D721Med (cell line): ENCODE results near the gene HDAC2.
"Not testable (repeated sequence)": the region's sequence is repeated elsewhere in the genome, so short reads cannot be mapped to it uniquely, and the experiment has no call there.

Source experiments
- DNase-seq: peaks from one replicate; pipeline ENCODE4 v3.0.0; 2011; ENCODE audit warnings: low spot score; ENCODE audit not compliant: insufficient read length
- FAIRE-seq: peaks from 2 replicates; lab custom pipeline; 2011; peaks lifted over from hg19 to GRCh38; lab: Jason Lieb, UNC
- CTCF ChIP-seq: IDR thresholded peaks from 2 replicates; pipeline ENCODE4 v1.5.1; 2012; ENCODE audit warnings: mild to moderate bottlenecking, control low read depth; ENCODE audit not compliant: insufficient read depth; ENCODE audit errors: missing control alignments

HDAC2 gene

GRCh38 chr6:113930183-113930582 is 40.8 kb downstream of the HDAC2 start:
- FAIRE-seq: no peak
- TF ChIP-seq CTCF: no peak

DNA sequence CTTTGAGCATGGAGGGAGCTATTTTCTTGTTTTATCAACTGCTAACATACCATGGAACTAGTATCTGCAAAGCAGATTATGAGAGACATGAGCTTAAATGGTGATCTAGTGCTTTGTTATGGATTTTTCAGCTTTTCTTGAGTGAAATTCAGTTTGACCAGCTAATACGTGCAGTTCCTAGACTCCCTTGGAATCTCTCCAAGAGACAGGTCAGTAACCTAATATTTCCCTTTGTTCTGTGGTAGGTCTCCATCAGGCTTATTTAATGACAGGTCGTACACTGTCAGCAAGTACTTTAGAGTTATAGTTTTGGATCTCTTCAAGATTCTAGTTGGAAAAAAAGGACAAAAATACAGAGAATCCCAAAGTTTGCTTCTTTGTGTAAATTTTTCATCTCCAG is 43.9 kb downstream of the HDAC2 start:
- DNase-seq (no peak), FAIRE-seq (no peak)
- no peak for TF ChIP-seq CTCF

More at GRCh38 chr6:113930183-113930582, 40.8 kb downstream of the HDAC2 start:
- DNase-seq: no peak

DNA sequence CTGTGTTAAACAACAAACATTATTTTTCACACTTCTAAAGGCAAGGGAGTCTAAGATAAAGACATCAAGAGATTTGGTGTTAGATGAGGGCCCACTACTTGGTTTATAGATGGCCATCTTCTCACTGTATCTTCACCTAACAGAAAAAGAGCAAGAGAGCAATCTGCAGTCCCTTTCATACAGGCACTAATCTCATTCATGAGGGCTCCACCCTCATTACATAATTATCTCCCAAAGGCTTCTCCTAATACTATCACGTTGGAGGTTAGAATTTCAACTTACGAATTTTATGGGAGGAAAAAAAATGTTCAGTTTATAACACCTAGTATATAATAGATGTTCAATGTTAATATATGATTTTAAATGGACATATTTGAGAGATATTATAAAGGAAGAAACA is 45.6 kb downstream of the HDAC2 start:
- FAIRE-seq: no peak
- TF ChIP-seq CTCF: no peak
- no peak for DNase-seq

DNA sequence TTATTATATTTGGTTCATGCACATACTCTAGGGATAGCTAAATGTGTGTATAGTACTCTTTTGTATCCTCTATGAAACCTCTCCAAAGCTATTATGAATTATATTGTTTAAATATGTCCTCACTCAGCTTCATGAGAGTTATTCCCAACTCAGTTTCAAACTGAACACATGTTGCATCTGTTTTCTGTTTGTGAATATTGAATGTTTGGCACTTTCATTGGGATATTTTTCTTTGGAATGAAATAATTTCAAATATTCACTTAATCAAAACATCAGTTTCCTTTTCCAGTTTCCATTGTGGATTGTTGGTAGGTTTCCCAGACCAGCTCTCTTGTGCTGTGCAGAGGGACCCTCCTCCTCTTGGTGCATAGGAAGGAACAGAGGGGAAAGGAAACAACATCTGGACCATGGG is 46.6 kb downstream of the HDAC2 start:
- DNase-seq (no peak), FAIRE-seq (no peak)
- no peak for TF ChIP-seq CTCF

- FAIRE-seq: no peak
- TF ChIP-seq CTCF: no peak
- DNase-seq: no peak
Measured at GRCh38 chr6:113923526-113923925, 47.4 kb downstream of the HDAC2 start.

- FAIRE-seq: no peak
- no peak for DNase-seq
- no peak for TF ChIP-seq CTCF
Measured at GRCh38 chr6:113921299-113921904, 49.5 kb downstream of the HDAC2 start.

DNA sequence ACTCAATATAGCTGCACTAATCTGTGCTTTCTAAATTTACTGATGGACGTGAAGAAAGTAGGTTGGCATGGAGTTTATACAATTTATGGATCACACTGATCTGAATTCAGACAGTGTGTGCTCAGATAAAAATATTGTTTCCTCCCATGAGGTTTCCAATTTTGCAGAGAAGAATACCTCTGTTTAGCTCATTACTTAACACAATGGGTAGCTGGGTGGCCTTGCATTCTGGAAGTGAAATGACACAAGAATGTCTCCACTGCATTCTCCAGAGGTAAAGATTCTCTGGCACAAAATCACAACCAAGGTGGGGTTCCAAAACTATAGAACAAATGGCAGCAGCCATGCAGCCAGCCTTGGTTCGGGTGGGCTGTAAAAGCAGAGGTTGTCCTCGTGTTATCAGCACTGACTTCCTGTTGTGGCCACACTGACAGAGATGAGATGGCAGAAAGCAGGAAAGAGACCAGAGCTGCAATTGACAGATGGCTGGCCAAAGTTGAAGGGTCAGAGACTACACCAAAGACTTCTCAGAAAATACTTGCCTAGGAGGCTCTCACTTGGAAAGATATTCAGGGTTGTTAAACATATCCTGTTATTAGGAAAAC is 50.2 kb downstream of the HDAC2 start:
- no peak for DNase-seq
- no peak for TF ChIP-seq CTCF
- FAIRE-seq: no peak

GRCh38 chr6:113910285-113910684 is 60.7 kb downstream of the HDAC2 start:
- not testable (repeated sequence) for FAIRE-seq

More at GRCh38 chr6:113910285-113910684, 60.7 kb downstream of the HDAC2 start:
- DNase-seq: not testable (repeated sequence)
